NCI-H2196 treated with DMSO at 0.1 percent for 48 hours (cell line): ENCODE measurements around the gene EEFSEC.
A peak's percentile ranks its signal among the peaks of the same experiment; 100 is the strongest.

ENCODE experiments used
- DNase-seq: peaks from one replicate; lab custom pipeline; 2025; ENCODE audit not compliant: unreplicated experiment; lab: John Stamatoyannopoulos, UW

The EEFSEC gene

DNA sequence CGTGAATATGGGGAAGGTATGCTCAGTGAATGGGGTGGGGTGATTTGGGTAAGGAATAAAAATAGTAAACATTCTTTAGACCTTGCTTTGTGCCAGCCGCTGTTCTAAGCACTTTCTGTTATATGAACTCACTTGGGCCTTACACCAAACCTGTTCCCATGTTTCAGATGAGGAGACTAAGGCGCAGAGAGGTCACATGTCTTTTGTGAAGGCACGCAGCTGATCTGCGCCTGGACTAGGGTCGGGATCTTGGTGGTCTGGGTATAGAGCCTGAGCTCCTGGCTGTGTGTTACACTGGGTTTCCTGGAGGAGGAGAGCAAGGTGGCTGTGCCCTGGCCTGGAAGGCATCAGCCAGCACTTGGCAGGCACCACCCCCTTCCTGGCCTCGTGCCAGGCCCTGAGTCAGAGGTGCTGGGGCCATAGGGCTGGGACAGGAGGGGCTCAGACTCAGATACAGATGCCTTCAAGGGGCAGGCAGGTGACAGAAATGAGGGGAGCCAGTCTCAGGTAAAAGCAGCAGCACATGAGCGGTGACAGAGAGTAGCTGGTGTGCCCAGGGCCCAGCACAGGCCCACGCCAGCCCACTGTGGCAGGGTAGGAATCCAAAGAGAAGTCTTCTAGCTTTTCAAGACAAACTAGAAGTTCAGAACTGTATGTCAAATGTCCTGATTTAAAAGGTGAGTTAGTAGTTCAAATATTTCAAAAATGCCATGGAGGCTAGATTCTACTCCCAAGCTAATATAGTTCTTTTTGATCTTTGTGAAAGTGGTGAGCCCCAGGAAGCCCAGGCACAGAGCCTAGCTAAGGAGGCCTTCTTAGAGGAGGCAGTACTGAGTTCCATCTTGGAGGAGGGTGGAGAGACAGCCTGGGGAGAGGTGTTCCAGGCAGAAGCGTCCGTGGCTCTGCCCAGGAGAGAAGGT lies 230.3 kb downstream of the EEFSEC start:
- DNase-seq, result peak; percentile 58

- no peak for DNase-seq
These were observed 232.0 kb downstream of the EEFSEC start for GRCh38 chr3:128385080-128385832.

GRCh38 chr3:128388932-128389331 lies 235.7 kb downstream of the EEFSEC start:
- DNase-seq, result no peak

DNA sequence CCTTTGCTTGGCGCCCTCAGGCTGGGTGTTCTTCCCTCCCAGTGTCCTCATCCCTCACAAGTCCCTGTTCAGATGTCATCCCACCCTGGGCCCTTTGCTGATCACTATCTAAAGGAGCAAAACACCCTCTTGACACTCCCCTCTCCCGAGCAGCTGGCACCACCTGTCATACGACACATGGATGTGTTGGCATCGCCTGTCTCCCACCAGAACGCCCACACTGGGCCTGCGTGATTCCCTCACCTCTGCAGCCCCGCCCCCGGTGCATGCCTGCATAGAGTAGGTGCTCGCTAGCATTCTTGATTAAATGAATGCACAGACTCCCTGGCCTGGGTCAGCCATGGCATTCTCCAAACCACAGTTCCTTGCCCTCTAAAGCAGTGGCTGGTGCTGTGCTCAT lies 237.6 kb downstream of the EEFSEC start:
- DNase-seq, result no peak

DNA sequence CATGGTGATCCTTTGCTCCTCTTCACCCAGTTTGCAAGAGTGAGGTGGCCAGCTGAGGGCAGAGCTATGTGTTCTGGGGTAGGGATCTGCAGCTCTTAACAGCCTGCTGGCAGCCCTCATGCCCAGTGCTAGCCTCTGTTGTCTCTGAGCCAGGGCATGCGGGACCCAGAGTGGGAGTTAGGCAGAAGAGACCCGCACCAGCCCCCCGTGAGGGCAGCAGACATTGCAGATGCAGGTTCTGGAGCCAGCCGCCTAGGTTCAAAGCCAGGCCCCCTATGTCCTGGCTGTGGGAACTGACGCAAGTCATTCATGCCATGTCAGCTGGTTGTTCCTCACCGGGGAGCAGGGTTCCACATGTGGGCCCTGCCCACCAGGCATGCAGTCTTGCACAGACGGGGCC lies 238.7 kb downstream of the EEFSEC start:
- DNase-seq, result no peak

GRCh38 chr3:128392818-128393544 lies 239.7 kb downstream of the EEFSEC start:
- no peak for DNase-seq

DNA sequence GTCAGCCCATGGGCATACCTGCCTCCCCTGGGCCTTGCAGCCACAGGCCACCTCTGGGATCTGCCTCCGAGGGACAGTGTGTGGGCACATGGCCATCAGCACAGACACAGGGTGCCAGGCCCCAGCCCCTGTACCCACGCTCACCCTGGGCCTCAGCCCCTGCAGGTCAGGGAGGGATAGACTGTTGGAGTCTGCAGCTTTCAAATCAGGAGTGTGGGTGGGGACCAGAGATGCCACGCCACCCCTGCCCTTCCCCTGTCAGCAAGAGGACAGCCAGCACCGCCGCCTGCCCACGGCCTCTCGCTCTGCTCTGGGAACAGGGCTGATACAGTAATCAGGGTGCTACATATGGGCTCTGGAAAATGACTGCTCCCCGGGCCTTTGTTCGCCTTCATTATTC lies 240.8 kb downstream of the EEFSEC start:
- no peak for DNase-seq

DNA sequence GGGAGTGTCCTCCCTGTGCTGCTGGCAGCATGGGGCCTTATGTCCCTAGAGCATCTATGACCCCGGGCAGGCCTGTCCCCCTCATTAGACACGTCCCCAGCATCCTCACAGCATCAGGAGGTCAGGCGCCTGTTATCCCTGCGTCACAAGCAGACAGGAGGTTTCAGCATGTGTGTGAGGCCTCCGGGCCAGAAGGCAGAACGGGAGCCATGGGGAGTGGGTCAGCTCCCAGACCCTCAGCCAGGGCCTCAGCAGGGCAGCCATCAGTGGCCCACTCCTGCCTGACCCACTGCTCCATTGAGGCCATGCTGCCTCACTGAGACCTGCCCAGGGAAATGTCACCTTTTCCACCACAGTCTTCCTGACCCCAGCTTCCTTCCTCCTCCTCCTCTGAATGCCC lies 241.8 kb downstream of the EEFSEC start:
- no peak for DNase-seq

- DNase-seq, result peak; percentile 18
These were observed 242.3 kb downstream of the EEFSEC start for GRCh38 chr3:128395500-128396162.

GRCh38 chr3:128397484-128397883 lies 244.2 kb downstream of the EEFSEC start:
- no peak for DNase-seq

DNA sequence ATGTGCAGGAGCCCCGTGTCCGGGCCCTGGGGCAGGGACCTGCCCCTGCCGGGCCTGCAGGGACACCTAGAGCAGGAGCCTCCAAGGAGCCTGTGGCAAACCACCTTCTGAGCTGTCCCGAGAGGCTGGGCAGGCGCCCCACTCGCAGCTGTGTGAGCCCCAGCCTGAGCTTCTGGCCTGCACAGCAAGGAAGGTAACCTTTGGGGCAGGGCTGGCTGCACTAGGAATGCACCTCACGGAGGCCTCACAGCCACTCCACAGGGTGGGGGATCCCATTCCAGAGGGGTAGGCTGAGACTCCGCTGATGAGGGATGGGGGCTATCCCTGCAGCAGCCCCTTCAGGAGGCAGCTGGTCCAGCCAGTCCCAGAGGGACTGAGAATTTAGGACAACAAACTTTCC lies 245.3 kb downstream of the EEFSEC start:
- DNase-seq, result no peak

DNA sequence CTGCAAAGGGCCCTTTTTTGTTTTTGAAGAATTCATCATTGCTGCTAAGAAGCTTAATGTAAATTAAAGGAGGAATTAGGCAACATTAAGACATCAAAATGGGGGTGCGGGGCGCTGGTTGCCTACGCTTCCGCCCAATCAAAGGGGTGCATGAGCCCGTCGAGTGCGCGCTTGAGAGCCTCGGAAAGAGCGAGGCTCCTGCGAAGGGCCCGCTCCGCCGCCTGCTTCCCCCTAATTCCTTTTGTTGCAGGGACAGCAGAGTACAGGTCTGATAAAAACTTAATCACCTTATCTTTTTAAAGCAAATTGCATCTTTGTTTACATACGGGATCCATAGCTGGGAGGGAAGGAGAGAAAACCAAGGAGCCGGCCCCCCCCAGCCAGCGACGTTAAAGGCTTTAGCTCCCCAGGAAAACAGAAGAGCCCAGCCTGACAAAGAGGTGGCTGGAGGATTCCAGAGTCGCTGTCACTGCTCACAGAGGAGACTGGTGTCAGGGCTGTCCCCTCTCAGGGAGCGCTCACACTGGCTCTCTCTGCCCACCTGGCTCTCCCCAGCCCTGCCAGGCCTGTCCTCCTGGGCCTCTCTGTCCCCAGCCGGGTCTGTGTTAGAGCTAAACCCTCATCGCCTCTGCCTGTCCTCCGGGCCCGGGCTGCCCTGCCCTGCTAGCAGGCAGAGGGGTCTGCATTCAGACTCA lies 246.1 kb downstream of the EEFSEC start:
- no peak for DNase-seq

DNA sequence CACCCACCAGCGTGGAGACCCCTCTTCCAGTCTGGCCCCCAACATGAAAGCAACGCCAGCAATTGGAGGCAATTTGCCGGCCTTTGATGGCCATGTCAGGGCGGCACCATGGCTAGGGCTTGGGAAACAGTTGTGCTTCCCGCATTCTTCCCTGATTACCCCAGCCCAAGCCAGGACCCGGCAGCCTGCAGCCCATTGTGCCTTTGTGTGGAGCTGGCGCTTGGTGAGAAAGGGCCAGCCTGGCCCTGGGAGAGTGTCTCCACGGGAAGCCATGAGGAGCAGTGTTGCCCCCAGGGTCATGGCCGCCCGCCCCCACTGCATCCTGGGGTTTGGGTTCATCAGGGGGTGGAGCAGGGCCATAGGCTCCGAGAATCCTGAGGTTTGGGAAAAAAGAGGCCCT lies 247.4 kb downstream of the EEFSEC start:
- DNase-seq, result no peak

DNA sequence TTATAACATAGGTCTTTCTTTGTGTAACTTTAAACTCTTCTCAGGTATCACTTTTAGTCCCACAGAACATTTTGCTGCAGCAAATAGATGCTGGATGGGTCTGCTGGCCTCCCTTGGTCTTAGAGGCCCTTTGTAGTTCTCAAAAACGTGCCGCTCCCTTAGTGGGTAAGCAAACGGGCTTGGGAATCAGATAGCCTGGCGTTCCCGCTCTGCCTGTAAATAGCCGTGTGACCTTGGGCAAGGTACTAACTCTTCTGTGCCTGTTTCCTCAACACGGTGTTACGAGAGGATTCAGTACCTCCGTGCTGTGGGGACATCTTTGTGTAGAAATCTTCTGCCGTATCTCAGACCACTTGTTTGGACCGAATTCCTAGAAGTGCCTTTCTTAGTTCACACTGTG lies 249.0 kb downstream of the EEFSEC start:
- DNase-seq, result no peak

- DNase-seq, result no peak
These were observed 249.7 kb downstream of the EEFSEC start for GRCh38 chr3:128402998-128403397.

DNA sequence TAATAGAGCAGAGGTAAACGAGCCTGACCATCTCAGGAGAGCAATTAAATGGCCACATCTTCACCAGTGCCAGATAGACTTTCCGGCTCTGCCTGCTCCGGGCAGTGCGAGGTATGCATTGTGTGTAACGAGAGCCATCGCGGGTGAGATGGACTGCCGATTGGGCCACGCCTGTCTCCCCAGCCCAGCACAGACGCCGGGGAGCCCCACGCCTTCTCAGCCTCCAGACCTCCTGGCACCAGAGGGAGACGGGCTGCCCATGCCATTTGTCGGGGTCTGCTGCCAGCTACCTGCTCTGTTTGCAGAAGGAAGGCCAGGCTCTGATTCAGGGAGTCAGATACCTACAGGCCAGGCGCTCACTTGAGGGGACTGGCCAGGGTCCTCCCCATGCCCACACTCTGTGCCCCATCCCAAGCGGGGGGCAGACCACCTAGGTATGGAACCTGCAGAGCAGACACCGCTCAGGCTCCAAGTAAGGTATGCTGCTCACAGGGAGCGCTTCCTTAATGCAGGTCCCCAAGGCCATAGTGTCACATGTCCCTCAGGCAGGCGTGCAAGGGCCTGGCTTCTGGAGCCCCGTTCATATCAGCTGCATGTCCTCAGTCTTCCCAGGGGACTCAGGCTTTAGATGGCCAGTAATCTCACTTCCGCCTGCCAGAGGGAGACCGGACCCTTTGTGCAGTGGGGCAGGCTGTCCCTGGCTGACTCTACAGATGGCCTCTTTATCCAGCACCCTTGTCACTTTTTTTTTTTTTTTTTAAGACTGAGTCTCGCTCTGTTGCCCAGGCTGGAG lies 251.2 kb downstream of the EEFSEC start:
- peak; percentile 59 for DNase-seq

GRCh38 chr3:128405554-128406277 lies 252.4 kb downstream of the EEFSEC start:
- no peak for DNase-seq

DNA sequence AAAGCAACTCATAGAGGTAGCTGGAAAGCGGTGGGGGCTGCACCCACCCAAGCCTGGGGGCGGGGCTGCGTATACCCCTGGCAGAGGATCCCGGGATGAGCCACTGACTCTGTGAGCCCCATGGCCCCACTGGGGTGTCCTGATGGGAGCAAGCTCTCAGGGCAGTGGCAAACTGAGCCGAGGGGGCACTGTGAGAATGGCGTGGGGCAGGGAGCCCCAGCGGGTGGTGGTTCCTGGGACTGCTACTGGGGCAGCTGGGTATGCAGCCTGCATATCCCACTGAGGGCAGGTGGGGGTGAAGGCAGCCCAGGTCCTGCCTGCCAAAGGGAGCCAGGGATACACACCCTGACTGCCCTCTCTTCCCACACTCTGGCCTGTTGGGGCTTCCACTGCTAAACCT lies 254.0 kb downstream of the EEFSEC start:
- no peak for DNase-seq
